Measurements from ENCODE around the gene ABCB1. TPM values are rescaled to one million over a fixed set of nuclear protein-coding genes. Genes with fewer than 3 reads are reported as not detected.

Gene ABCB1
- total and polyA plus RNA-seq, 2 of the 13 experiments (the other 11 are each of a cell fraction or from before 2014, with no cell fraction given) = 42.8 to 52.6 TPM

DNA sequence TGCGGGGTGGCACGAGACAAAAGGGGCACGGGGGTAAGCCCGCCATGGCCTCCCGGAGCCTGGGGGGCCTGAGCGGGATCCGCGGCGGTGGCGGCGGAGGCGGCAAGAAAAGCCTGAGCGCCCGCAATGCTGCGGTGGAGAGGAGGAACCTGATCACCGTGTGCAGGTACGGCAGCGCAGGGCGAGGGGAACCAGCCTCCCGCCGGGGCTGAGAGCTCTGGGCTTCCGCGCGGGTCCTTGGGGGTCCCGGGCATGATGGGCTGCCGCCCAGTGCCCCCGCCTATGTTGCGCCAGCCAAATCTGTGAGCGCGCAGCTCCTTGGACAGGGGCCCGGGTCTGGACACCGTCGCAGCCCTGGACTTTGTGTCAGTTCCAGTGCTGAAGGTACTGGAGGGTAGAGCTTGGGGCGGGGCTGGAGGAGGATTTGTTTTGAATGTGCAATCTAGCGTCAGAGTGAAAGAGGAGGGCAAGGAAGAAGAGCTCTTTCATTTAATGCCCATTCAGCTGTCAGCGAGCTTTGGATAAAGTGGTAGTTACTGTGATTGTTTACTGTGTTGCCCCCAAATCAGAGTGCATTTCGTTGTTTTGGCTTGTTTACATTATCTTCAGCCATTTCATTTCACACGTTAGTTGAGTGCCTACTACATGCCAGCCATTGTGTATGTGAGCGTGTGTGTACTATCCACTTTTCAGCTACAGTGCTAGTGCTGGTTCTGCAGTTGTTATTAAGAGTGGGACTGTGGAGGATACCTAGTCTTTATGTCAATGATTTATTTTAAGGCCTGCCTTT is 28.3 kb upstream of the ABCB1 start (continued):
- TF ChIP-seq ZMYM3 (CRISPR knock-in tag; IDR thresholded peaks at IDR 0.05) (peak; percentile 29; the same call in 1 of the 2 replicates), ZNF703 (CRISPR knock-in tag; IDR thresholded peaks at IDR 0.05; ENCODE audit: borderline replicate concordance) (no peak), MYPOP (CRISPR knock-in tag; IDR thresholded peaks at IDR 0.05) (no peak), ELF1 (CRISPR knock-in tag; IDR thresholded peaks at IDR 0.05) (peak; percentile 18; the same call in 1 of the 2 replicates), MAFK (conservative IDR thresholded peaks at IDR 0.05 in 1 of 2, IDR thresholded peaks at IDR 0.05 in 1 of 2; ENCODE audit: low read length in 2 of 2) (no peak), ZNF260 (CRISPR knock-in tag; IDR thresholded peaks at IDR 0.05; ENCODE audit: borderline replicate concordance, low read depth) (no peak), THAP9 (CRISPR knock-in tag; IDR thresholded peaks at IDR 0.05; ENCODE audit: borderline replicate concordance) (0 out of 2 replicates have a peak, but pooled peaks have one; percentile 24), ZNF678 (CRISPR knock-in tag; IDR thresholded peaks at IDR 0.05) (no peak), ZNF136 (CRISPR knock-in tag; IDR thresholded peaks at IDR 0.05; ENCODE audit: low read depth) (no peak), CAMTA2 (CRISPR knock-in tag; IDR thresholded peaks at IDR 0.05; ENCODE audit: borderline replicate concordance) (peak; percentile 86; the same call in 1 of the 2 replicates), ATF7-NPFF (CRISPR knock-in tag; IDR thresholded peaks at IDR 0.05; ENCODE audit: low read depth) (0 out of 2 replicates have a peak, but pooled peaks have one; percentile 50), ZNF564 (CRISPR knock-in tag; IDR thresholded peaks at IDR 0.05) (no peak), ZNF138 (CRISPR knock-in tag; IDR thresholded peaks at IDR 0.05; ENCODE audit: low read depth) (0 out of 2 replicates have a peak, but pooled peaks have one; percentile 52), ZNF761 (CRISPR knock-in tag; conservative IDR thresholded peaks at IDR 0.05) (no peak), TEF (CRISPR knock-in tag; IDR thresholded peaks at IDR 0.05) (no peak), KDM2A (CRISPR knock-in tag; IDR thresholded peaks at IDR 0.05; ENCODE audit: borderline replicate concordance, low read depth) (peak; percentile 40; the same call in 1 of the 2 replicates), DPF2 (CRISPR knock-in tag; IDR thresholded peaks at IDR 0.05; ENCODE audit: borderline replicate concordance, low read depth) (0 out of 2 replicates have a peak, but pooled peaks have one; percentile 14), ZNF558 (CRISPR knock-in tag; IDR thresholded peaks at IDR 0.05; ENCODE audit: borderline replicate concordance) (peak; percentile 77; the same call in 1 of the 2 replicates), ERF (CRISPR knock-in tag; IDR thresholded peaks at IDR 0.05) (0 out of 2 replicates have a peak, but pooled peaks have one; percentile 37)
